ENCODE results near the gene CDYL.
"Not testable (repeated sequence)": the region's sequence is repeated elsewhere in the genome, so short reads cannot be mapped to it uniquely, and the experiment has no call there.

CDYL gene

DNA sequence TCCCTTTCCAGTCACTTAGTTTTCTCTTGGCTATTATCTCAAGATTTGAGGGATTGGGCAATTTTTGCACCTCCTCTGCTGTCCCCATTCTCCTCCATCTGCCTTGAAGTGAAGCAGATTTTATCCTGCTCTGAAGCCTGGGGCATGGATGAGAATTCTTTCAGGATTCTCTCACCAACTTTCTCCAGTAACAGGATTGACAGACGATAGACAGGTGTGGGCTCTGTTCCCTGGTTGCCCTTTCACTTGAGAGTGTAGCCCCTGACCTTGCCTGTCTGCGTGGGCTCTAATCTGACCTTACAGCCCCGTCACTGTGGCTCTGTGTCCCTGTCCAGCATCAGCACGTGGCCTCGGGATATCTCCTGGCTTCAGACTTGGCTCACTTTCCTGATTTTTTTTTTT is 27.1 kb downstream of the CDYL start:
- no peak for DNase-seq (ENCODE audit: low read depth)

DNA sequence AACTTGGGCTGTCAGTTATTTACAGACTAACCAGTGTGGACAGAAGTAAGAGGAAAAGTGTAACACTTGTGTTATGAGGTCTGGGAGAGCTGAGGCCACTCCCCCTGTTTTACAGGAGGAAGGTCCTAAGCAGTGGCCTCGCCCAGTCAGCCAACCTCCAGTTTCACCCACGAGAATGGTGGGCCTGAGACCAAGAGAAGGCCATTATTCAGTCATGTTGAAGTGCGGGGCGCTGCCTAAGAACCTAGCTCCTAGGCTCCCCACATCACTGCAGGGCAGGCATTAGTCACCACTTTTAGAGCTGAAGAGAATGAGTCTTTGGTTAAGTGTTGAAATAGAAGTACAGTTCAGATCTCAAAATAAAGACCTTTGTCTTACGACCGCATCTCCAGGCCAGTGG is 27.9 kb downstream of the CDYL start:
- no peak for DNase-seq (ENCODE audit: low read depth)

DNA sequence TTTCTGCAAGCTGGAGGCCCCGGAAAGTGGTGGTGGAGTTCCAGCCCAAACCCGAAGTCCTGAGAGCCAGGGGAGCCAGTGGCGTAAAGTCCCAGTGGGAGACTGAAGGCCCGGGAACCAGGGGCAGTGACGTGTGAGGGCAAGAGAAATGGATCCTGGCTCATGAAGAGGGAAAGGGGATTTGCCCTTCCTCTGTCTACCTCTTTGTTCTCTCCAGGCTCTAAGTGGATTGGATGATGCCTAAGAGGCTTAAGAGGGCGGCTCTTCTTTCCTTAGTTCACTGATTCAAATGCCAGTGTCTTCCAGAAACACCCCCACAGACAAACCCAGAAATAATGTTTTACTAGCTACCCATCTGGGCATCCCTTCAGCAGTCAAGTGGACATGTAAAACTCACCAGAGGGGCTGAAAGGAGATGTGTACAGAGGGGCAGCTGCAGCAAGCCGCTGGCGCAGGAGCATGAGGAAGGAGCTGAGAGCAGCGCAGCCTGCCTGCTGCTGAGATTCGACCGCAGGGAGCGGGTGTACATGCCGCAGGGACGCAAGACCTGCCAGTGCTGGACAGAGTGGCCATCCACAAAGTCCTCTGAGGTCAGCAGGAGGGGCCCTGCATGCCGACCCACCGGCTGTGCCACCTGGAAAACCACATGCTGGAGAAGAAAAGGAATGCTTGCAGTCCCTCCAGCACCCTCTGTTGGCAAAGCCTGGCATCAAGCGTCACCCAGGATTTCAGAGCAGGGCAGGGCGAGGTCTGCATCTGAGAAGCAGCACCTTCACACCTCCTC is 29.5 kb downstream of the CDYL start:
- DNase-seq (ENCODE audit: low read depth) = peak; percentile 5

DNA sequence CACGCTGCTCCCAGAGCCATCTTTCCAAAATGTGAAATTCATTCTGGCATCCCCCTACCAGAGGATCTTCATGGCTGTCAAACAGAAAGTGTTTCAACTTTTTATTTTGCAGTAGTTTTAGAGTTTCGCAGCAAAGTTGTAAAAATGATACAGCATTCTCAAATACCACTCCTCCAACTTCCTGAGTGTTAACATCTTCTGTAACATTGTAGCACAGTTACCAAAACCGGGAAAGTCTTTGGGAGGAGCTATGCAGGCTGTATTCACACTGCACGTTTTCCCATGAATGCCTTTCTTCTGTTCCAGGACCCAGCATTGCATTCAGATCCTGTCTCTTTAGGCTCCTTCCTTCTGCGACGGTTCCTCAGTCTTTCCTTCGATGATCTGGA is 30.1 kb downstream of the CDYL start:
- DNase-seq (ENCODE audit: low read depth) = no peak

DNA sequence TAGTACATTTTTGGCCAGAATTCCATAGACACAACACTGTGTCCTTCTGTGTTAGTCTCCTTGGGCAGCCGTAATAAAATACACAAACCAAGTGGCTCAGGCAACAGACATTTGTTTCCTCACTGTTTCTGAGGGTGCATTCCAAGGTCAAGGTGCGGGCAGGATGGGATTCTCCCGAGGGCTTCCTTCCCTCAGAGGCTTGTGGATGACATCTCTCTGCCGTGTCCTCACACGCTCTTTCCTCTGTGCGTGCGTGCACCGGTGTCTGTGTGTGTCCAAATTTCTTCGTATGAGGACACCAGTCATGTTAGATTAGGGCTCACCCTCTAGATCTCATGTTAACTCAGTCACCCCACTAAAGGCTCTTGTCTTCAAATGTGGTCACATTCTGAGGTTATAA is 30.6 kb downstream of the CDYL start:
- no peak for DNase-seq (ENCODE audit: low read depth)

DNA sequence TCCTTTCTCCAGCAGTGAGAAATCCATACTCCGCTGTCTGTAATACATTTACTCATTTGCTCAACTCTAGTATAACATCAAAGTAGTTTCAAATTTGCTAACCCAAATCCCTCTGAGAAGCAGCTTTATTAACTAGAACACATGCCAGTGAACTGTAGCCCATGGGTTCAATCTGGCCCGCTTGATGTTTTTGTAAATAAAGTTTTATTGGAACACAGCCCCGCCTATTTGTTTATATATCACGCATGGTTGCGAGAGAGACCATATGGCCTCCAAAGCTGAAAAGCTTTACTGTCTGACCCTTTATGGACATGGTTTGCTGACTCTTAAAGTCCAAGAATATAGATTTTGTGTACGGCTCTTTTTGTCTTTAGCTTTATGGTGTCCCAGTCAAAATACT is 32.2 kb downstream of the CDYL start:
- no peak for DNase-seq (ENCODE audit: low read depth)

DNA sequence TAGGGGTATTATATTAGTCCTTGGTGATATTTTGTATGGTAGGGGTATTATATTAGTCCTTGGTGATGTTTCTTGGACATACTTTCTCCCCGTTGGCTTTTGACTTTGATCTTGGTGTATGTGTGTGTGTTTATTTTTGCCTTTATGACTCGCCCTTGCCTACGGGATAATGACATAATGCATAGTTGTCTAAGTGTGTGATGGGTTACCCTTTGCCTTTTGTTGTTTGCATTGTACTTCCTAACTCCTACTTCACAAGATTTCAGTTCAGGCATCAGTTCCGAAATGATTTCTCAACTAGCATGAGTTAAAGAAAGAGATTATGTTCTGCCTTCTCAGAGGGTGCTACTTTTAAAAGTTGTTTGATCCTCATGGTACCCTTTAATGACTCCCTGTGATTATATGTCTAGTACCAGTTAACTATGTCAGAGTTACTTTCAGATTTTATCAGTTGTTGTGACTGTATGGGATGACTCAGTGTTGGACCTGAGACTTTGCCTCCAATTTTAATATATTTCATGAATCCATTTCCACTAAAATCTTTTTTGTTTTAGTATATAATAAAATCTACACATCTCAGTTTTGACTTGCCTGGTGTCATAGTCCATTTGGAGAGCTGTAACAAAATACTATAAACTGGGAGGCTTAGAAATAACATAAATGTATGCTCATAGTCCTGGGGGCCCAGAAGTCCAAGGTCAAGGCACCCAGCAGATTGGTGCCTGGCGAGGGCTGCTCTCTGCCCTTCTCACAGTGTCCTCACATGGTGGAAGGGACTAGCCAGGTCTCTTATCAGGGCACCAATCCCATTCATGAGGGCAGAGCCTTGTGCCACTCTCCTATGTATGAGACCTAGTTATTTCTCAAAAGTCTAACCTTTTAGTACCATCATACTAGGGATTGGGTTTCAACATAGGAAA is 34.1 kb downstream of the CDYL start:
- DNase-seq (ENCODE audit: low read depth) = no peak

DNA sequence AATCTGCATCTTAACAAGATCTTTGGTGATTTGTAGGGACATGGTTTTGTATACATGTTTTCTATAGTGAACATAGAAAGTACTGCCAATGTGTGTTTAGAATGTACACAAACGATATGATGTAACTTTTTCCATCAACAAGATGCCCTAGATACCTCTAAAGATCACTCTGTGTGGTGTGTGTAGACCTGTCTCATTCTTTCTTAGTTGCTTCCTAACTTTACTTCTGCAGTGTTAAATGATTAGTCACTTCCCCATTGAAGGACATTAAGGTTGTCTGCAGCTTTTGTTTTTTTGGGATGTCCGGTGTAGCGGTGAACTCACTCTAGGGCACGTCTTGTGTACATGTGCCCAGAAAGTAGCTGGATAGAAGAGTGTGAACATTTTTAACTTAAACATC is 35.9 kb downstream of the CDYL start:
- no peak for DNase-seq (ENCODE audit: low read depth)

DNA sequence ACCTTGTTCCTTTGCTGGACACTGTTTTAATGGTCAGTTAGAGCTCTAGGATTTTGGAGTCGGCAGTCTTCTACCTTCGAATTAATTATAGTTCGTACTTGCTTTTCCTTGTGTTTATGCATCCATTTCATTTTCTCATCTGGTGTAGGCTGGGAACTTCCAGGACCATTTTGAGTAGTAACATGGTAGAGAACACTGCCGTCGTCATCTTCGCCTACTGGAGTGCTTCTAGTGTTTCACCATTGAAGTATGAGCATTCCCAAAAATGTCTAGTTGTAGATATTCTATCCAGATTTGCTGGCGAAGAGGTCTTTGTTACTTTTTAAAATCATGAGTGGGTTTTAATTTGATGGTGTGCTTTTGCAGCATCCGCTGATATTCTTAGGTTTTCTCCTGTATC is 36.9 kb downstream of the CDYL start:
- no peak for DNase-seq (ENCODE audit: low read depth)

DNA sequence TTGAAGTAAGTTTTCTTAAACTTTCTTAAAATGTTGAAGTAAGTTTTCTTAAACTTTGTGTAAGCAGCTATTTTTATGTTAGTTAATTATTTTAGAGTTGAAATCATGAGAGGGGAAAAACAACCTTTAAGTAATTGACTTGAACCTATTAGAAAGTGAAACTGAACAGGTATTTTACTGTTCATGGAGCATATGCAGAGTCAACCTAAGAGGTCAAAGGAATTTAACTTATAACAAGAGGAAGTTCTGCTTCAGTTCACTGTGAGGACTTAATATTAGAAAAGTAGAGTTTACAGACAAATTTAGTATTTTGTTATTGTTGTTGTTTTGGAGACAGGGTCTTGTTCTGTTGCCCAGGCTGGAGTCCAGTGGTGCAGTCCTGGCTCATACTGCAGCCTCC is 38.0 kb downstream of the CDYL start:
- no peak for DNase-seq (ENCODE audit: low read depth)

DNA sequence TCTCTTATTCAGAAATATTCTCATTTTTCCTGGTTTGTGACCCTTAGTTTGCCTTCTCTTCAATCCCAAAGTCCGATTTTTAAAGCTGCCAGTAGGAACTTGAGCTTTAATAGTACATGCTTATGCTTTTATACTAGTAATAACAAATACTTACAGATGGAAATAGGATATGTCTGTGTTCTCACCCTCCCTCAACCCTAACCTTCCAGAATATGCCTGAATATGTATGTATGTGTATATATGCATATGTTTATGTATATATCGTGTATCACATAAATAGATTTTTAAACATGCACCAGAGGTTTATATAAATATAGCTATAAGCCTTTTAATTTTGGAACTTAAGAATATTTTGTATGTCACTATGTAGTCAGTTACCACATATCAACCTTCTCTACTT is 38.8 kb downstream of the CDYL start:
- no peak for DNase-seq (ENCODE audit: low read depth)

DNA sequence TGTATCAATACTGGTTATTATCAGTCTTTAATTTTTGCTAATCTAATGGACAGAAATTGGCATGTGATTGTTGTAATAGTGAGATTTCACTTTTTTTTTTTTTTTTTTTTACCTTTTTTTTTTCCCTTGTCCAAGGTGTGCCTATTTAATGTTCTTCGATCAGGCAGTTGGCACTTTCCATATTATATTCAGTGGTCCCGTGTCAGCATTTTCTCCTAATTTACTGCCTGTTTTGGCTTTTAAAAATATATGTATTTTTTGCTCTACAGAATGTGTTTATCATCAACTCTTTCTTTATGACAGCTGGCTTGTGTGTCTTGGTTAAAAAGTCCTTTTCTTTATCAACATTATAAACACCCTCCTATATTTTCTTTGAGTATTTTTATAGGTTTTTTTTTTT is 39.4 kb downstream of the CDYL start:
- no peak for DNase-seq (ENCODE audit: low read depth)

DNA sequence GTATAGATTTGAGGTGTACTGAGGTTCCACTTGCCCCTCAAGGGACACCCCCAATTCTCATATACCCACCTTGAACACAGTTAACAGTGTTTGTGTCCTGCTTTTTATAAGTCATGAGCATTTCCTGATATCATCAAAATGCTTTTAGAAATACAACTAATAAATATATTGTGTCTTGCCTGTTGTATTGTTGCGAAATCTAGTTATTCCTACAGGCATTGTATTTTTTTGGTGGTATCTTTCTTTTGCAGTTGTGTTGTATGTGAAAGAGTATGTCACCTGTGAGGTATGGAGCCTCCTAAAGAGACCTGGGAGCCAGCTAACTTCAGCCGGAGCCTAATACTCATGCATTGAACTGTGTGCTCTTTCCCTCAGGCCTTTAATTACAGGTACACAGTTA is 40.7 kb downstream of the CDYL start:
- DNase-seq (ENCODE audit: low read depth) = no peak

DNA sequence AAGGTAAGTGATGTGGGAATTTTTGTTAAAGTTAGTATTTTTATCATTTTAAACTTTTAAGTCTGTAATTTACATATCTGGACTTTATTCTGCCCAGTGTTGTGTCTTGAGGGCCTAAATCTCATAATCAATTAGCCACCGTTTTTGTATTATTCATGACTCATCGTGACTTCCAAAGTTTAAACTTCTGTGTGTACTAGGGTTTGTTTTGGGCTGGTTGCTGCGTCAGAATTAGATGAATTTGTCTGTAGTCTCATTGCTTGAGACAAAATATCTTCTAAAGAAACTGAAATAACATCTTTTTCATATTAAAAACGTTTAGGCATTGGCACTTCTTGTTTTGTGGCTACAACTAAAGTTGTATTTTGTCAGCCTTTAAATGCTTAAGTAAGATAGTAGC is 41.3 kb downstream of the CDYL start:
- DNase-seq (ENCODE audit: low read depth) = no peak

DNA sequence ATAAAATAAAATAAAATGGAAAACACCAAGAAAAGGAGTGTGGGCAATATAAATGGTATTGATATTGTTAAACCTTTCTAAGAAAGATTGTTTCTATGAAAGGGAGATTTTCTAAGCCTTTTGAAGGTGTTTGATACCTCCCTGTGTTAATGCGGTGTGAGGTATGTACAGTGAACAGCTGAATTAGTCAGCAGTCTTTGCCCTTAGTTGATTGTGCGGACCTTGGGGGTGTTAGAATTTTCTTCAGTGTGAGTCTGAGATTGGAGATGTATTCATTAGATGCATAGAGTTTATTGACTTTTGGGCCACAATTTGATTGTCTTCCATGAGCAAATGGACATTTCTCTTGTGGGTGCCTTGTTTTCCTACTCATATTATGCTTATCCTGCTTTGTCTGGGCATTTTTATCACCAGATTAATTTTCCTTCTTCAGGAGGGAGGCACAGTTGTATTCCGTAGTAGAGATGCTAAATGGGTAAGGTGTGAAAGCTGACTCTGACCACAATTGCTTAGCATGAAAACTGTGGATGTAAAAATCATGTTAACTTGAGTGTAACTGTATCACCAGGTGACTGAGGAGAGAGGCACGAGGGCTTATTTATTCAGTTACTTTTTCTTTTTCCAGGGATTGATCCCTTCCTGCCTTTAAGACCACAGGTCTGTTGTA is 42.2 kb downstream of the CDYL start:
- DNase-seq (ENCODE audit: low read depth) = no peak

DNA sequence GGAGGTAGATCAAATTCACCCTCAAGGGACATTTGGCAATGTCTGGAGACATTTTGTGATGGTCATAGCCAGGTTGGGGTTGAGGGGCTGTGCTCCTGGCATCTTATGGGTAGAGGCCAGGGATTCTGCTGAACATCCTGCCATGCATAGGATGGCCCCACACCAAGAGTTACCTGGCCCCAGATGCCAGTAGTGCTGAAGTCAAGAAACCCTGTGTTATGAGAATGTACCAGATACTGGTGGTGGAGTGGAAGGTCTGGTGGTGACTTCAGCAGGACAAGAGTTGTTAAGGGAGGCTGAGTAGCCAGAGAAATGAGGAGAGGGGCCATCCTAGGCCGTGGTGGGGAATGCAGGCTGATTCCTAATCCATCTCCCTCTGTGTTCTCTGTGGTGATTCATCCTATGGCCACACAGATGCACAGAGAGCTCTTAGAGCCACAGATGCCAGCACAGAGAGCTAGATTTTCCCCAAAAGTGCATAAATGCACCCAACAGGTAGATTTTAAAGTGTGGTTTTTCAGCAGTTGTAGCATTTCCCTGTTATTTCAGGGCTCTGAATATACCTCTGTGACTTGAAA is 43.6 kb downstream of the CDYL start:
- DNase-seq (ENCODE audit: low read depth) = no peak

DNA sequence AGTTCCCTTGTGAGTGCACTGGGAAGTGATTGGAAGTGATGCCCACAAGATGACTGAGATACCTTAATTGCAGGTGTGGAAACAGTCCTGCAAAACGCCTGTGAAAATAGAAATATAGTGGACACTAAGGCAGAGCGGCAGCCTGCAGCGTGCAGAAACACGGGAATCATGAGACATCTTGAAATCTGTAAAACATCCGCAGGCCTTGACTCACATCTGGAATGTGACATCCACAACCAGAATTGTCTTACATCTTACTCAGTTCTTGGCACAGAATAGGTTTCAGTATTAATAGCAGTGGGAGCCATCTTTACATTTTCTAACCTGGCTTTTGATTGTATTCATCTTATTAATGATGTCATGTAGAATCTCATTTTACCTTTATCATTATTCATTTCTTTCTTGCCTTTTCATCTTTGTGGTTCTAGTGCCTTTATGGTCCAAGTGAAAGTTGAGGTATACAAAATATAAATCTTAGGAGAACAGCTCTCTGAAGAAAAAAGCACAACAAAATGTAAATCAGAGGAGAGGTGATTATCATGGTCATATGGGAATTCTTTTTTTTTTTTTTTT is 44.6 kb downstream of the CDYL start:
- no peak for DNase-seq (ENCODE audit: low read depth)

DNA sequence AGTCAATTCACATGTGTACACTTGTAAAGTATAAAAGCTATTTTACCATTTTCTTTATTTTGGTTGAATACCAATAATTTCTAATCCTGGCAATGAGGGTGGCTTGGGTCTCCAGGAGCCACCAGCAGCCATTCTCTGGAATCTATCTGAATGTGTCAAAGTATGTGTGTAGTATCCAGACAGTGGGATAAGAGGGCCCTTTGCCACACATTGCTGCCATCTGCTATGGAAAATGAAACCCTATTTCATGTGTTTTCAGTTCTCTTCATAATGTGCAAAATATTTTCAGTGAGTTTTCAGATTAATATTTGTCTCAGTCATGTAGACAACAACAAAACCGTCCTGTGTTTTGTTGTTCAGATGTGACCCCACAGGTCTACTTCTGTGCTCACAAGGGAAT is 46.3 kb downstream of the CDYL start:
- DNase-seq (ENCODE audit: low read depth) = no peak

DNA sequence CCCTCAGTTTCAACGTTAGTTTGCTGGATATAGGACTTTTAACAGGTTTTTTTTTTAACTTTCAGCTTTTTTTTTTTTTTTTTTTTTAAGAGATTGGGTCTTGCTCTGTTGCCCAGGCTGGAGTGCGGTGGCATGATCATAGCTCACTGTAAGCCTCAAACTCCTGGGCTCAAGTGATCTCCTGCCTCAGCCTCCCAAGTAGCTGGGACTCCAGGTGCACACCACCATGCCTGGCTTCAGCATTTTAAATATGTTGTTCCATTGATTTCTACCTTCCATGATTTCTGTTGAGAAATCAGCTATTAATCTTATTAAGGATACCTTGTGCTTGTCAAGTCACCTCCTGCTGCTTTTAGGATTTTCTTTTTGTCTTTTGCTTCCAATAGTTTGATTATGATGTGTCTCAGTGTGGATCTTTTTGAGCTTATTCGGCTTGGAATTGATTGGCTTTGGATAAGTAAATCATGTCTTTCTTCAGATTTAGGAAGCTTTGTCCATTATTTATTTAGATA is 52.0 kb downstream of the CDYL start:
- DNase-seq (ENCODE audit: low read depth) = no peak

DNA sequence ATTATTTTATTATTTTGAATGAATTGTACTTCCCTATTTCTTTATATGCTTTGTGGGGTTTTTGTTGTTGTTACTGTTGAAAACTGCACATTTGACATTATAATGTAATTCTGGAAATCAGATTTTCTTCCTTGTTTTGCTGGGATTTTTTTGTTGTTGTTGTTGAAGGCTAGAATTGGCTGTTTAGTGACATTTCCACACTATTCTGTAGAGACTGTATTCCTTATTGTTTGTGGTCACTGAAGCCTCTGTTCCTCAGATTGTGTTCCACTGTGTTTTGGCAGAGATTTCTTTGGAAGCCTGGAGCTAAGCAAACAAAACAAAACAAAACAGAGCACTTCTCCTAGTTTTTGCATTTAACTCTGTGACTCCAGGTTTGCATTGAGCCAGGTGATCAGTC is 52.9 kb downstream of the CDYL start:
- no peak for DNase-seq (ENCODE audit: low read depth)

DNA sequence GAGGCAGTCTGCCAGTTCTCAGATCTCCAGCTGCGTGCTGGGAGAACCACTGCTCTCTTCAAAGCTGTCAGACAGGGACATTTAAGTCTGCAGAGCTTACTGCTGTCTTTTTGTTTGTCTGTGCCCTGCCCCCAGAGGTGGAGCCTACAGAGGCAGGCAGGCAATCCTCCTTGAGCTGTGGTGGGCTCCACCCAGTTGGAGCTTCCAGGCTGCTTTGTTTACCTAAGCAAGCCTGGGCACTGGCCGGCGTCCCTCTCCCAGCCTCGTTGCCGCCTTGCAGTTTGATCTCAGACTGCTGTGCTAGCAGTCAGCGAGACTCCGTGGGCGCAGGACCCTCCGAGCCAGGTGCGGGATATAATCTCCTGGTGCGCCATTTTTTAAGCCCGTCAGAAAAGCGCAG is 59.3 kb downstream of the CDYL start:
- not testable (repeated sequence) for DNase-seq (ENCODE audit: low read depth)

DNA sequence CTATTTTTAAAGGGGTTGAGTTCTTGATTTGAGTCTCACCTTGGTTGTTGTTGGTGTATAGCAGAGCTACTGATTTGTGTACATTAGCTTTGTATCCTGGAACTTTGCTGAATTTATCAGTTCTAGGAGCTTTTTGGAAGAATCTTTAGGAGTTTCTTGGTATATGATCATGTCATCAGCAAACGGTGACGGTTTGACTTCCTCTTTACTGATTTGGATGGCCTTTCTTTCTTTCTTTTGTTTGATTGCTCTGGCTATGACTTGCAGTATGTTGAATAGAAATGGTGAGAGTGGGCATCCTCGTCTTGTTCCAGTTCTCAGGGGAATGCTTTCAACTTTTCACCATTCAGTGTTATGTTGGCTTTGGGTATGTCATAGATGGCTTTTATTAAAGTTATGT is 64.0 kb downstream of the CDYL start:
- DNase-seq (ENCODE audit: low read depth) = no peak
